ENCODE data around the gene DIS3L2. TPM values are rescaled to one million over a fixed set of nuclear protein-coding genes. Genes with fewer than 3 reads are reported as not detected.

DIS3L2 gene
- total and polyA plus RNA-seq, 2 experiments from 2014 or later = 9.3 to 15.6 TPM

DNA sequence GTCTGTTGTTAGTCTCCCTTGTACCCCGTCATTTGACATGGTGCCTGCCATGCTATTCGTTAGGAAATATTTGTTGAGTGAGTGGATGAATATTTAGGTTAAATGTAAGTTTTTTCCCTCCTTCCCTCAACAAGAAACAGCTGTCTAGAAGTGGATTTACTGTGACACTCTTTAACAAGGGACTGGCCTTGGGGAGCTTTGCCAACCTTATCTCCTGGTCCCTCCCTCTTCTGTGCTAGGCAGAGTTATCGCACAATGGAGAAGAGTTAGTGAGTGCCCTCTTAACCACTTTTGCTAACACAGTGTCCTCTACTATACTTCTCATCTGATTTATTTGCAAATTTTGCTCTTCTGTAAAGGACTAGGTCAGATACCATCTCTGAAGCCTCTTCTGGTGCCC is 61.2 kb downstream of the DIS3L2 start:
- H3K4me1 ChIP-seq (ENCODE audit: insufficient read depth) = 0 out of 2 replicates have a peak, but pooled peaks cover 3% of the 10 kb centered on the region
- H3K9me2 ChIP-seq (ENCODE audit: insufficient read depth) = no peaks in the 10 kb centered on the region
- WGBS, 2 experiments (ENCODE audit: low coverage in 1 of 2, low lambda C conversion rate in 2 of 2, missing lambda C conversion rate in 2 of 2) = 91 to 93% methylated on average over 3 of the region's 3 CpGs
- H3K27me3 ChIP-seq (replicated peaks; ENCODE audit: insufficient read depth) = no peaks in the 10 kb centered on the region
- H3K9ac ChIP-seq = no peak overlapping the region
- no peaks in the 10 kb centered on the region for H3K9me3 ChIP-seq (ENCODE audit: low read depth)
- peaks cover 17% of the 10 kb centered on the region for H3K36me3 ChIP-seq (ENCODE audit: low read depth)
- in situ Hi-C loops (cut with MboI) = no loop called here
- no peak for DNase-seq
- TF ChIP-seq EZH2 (IDR thresholded peaks at IDR 0.05; ENCODE audit: insufficient read depth, poor library complexity, severe bottlenecking) = no peak
- no peak for TF ChIP-seq EZH2phosphoT487 (IDR thresholded peaks at IDR 0.05; ENCODE audit: insufficient read depth, low read depth)
- no peaks in the 10 kb centered on the region for H3K79me2 ChIP-seq (ENCODE audit: insufficient read depth)
- no peaks in the 10 kb centered on the region for H4K20me1 ChIP-seq (ENCODE audit: insufficient read depth)
- no peak overlapping the region for H3K4me2 ChIP-seq (ENCODE audit: unreplicated experiment)
- H3F3A ChIP-seq (ENCODE audit: insufficient read depth) = peaks cover 9% of the 10 kb centered on the region; the same call in 1 of the 2 replicates
- no peak overlapping the region for H3K4me3 ChIP-seq
- H2AFZ ChIP-seq = no peak overlapping the region
- no peak overlapping the region for H3K27ac ChIP-seq

DNA sequence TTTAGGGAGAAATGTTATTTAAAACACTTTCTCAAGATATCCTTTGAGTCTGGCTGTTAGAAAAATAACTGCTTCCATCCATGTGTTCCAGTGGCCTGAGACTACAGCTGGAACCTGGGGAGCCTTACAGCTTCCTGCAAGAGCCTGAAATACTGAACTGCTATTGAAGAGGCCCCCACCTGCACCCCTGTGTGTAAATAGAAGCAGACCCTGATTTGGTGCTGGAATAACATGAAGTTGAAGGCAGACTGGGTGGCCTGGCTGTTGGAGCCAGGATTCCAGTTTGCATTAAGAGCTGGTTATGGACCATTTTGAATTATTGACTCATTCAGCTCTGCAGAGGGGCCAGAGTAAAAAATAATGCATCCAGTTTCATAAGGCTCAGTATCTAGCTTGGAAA is 61.9 kb downstream of the DIS3L2 start:
- Histone ChIP-seq H3K9ac (no peak overlapping the region), H3K27ac (no peak overlapping the region), H3K36me3 (ENCODE audit: low read depth) (peaks cover 17% of the 10 kb centered on the region), H3K27me3 (replicated peaks; ENCODE audit: insufficient read depth) (no peaks in the 10 kb centered on the region), H2AFZ (no peak overlapping the region), H3K9me2 (ENCODE audit: insufficient read depth) (no peaks in the 10 kb centered on the region), H3K79me2 (ENCODE audit: insufficient read depth) (no peaks in the 10 kb centered on the region), H3K9me3 (ENCODE audit: low read depth) (no peaks in the 10 kb centered on the region), H4K20me1 (ENCODE audit: insufficient read depth) (no peaks in the 10 kb centered on the region), H3F3A (ENCODE audit: insufficient read depth) (peaks cover 14% of the 10 kb centered on the region; the same call in 1 of the 2 replicates), H3K4me2 (ENCODE audit: unreplicated experiment) (no peak overlapping the region), H3K4me1 (ENCODE audit: insufficient read depth) (peaks cover 4% of the 10 kb centered on the region), H3K4me3 (no peak overlapping the region)
- TF ChIP-seq EZH2phosphoT487 (IDR thresholded peaks at IDR 0.05; ENCODE audit: insufficient read depth, low read depth) = no peak
- TF ChIP-seq EZH2 (IDR thresholded peaks at IDR 0.05; ENCODE audit: insufficient read depth, poor library complexity, severe bottlenecking) = no peak
- in situ Hi-C loops (cut with MboI) = no loop called here
- no peak for DNase-seq

DNA sequence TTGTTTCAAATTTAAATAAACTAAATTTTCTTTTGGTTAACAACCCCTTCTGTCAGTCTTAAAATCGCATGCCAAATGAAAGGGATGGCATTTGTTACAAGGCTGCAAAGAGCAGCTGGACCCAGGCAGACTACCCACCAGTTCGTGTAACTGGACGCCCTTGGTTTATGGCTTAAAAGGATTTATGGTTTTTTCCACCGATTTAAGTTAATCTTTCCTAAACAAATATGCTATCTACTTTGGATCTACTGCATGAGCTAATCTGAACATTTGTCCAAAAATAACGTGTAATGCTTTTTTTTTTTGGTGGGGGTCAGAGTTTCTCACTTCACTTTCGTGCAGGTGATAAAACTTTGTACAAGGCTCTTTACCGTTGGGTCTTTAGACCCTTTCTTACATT is 62.9 kb downstream of the DIS3L2 start:
- Histone ChIP-seq H3K9ac (no peak overlapping the region), H3K36me3 (ENCODE audit: low read depth) (peaks cover 17% of the 10 kb centered on the region), H3F3A (ENCODE audit: insufficient read depth) (peaks cover 22% of the 10 kb centered on the region; the same call in 1 of the 2 replicates), H3K4me2 (ENCODE audit: unreplicated experiment) (no peak overlapping the region), H3K4me3 (no peak overlapping the region), H3K4me1 (ENCODE audit: insufficient read depth) (peaks cover 11% of the 10 kb centered on the region), H4K20me1 (ENCODE audit: insufficient read depth) (no peaks in the 10 kb centered on the region), H2AFZ (no peak overlapping the region), H3K27me3 (replicated peaks; ENCODE audit: insufficient read depth) (no peaks in the 10 kb centered on the region), H3K27ac (no peak overlapping the region), H3K9me3 (ENCODE audit: low read depth) (no peaks in the 10 kb centered on the region), H3K9me2 (ENCODE audit: insufficient read depth) (no peaks in the 10 kb centered on the region), H3K79me2 (ENCODE audit: insufficient read depth) (no peaks in the 10 kb centered on the region)
- TF ChIP-seq EZH2 (IDR thresholded peaks at IDR 0.05; ENCODE audit: insufficient read depth, poor library complexity, severe bottlenecking) (no peak), EZH2phosphoT487 (IDR thresholded peaks at IDR 0.05; ENCODE audit: insufficient read depth, low read depth) (no peak)
- no peak for DNase-seq
- 89 to 92% methylated on average over 7 of the region's 7 CpGs for WGBS, 2 experiments (ENCODE audit: low coverage in 1 of 2, low lambda C conversion rate in 2 of 2, missing lambda C conversion rate in 2 of 2)
- in situ Hi-C loops (cut with MboI) = no loop called here

DNA sequence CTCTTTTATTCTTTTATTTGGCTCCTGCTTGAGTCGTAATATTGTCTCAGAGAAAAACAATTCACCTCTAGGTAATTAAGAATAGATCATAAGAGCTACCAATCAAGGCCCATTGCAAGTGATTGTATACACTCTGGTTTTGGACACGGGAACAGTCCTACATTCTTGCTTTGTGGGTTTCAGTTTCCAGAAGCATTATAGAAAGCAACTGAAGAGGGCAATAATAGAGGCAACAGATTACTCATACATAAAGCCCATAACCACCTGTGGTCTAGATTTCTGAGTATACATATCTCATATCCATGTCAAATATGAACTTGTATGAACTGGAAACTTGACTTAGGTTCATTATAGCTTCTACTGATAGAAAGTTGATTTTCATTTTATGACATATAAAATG is 65.4 kb downstream of the DIS3L2 start:
- 96 to 98% methylated on average over 2 of the region's 2 CpGs for WGBS, 2 experiments (ENCODE audit: low coverage in 1 of 2, low lambda C conversion rate in 2 of 2, missing lambda C conversion rate in 2 of 2)
- Histone ChIP-seq H3K27ac (no peak overlapping the region), H3K9me3 (ENCODE audit: low read depth) (no peaks in the 10 kb centered on the region), H3K9me2 (ENCODE audit: insufficient read depth) (no peaks in the 10 kb centered on the region), H3K4me3 (no peak overlapping the region), H3F3A (ENCODE audit: insufficient read depth) (peaks cover 22% of the 10 kb centered on the region; the same call in 1 of the 2 replicates), H2AFZ (no peak overlapping the region), H3K36me3 (ENCODE audit: low read depth) (peaks cover 17% of the 10 kb centered on the region), H3K9ac (no peak overlapping the region), H3K79me2 (ENCODE audit: insufficient read depth) (no peaks in the 10 kb centered on the region), H3K4me1 (ENCODE audit: insufficient read depth) (peaks cover 11% of the 10 kb centered on the region), H4K20me1 (ENCODE audit: insufficient read depth) (no peaks in the 10 kb centered on the region), H3K4me2 (ENCODE audit: unreplicated experiment) (no peak overlapping the region), H3K27me3 (replicated peaks; ENCODE audit: insufficient read depth) (no peaks in the 10 kb centered on the region)
- in situ Hi-C loops (cut with MboI) = no loop called here
- no peak for TF ChIP-seq EZH2 (IDR thresholded peaks at IDR 0.05; ENCODE audit: insufficient read depth, poor library complexity, severe bottlenecking)
- no peak for TF ChIP-seq EZH2phosphoT487 (IDR thresholded peaks at IDR 0.05; ENCODE audit: insufficient read depth, low read depth)
- DNase-seq = no peak

DNA sequence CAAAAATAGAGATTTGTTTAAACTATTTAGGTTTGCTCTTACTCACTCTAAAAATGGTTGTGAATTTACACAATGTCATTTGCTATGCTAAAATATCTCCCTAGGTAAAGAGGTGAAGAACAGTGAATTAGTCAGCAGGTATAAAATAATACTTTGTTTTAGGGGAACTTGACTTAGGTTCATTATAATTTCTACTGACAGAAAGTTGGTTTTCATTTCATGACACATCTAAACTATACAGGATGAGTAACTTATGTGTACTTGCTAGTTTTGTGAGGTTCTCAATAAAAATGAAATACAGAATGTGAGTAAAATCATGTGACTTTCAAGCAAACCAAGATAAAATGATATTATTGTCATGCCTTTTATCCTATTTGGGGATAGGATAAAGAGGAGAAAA is 66.0 kb downstream of the DIS3L2 start:
- Histone ChIP-seq H3K79me2 (ENCODE audit: insufficient read depth) (no peaks in the 10 kb centered on the region), H3K36me3 (ENCODE audit: low read depth) (peaks cover 17% of the 10 kb centered on the region), H4K20me1 (ENCODE audit: insufficient read depth) (no peaks in the 10 kb centered on the region), H2AFZ (no peak overlapping the region), H3K27me3 (replicated peaks; ENCODE audit: insufficient read depth) (no peaks in the 10 kb centered on the region), H3K9me2 (ENCODE audit: insufficient read depth) (no peaks in the 10 kb centered on the region), H3F3A (ENCODE audit: insufficient read depth) (peaks cover 22% of the 10 kb centered on the region; the same call in 1 of the 2 replicates), H3K4me3 (no peak overlapping the region), H3K9me3 (ENCODE audit: low read depth) (no peaks in the 10 kb centered on the region), H3K9ac (no peak overlapping the region), H3K27ac (no peak overlapping the region), H3K4me2 (ENCODE audit: unreplicated experiment) (no peak overlapping the region), H3K4me1 (ENCODE audit: insufficient read depth) (peaks cover 11% of the 10 kb centered on the region)
- no peak for DNase-seq
- no peak for TF ChIP-seq EZH2phosphoT487 (IDR thresholded peaks at IDR 0.05; ENCODE audit: insufficient read depth, low read depth)
- TF ChIP-seq EZH2 (IDR thresholded peaks at IDR 0.05; ENCODE audit: insufficient read depth, poor library complexity, severe bottlenecking) = no peak
- in situ Hi-C loops (cut with MboI) = no loop called here
